Activated CD4-positive, alpha-beta T cell treated with anti-CD3 and anti-CD28 coated beads, Interleukin-2, amount 50 U/mL, for 48 hours (primary cell): Measurements from ENCODE around the gene INVS.
"Not testable (repeated sequence)": the region's sequence is repeated elsewhere in the genome, so short reads cannot be mapped to it uniquely, and the experiment has no call there.

ENCODE experiments used
- DNase-seq, 2 experiments: peaks; one replicate each; pipeline ENCODE4 v3.0.0-alpha.2; 2020

INVS gene

DNA sequence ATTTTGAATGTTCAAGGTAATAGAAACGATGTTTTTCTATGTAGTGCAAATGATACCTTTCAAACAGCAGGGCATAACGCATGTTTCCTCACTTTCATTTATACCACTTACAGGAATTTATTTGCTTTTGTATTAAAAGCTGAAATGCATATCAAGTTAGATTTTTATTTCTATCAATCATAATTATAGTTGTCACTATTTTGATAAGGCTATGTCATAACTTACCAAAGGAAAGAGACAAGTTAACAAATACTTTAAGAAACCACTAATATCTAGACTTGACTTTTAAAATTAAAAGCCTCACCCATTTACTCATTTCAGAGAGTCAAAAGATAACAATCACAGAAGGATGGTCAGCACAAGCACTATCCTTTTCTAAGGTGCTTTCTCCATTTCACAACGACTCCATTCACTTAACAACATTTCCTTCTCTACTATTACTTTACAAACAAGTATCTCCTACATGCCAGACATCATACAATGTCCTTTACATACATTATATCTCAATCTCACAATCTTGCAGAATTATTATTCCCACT, 12.9 kb upstream of the INVS start:
- no peak for DNase-seq

DNA sequence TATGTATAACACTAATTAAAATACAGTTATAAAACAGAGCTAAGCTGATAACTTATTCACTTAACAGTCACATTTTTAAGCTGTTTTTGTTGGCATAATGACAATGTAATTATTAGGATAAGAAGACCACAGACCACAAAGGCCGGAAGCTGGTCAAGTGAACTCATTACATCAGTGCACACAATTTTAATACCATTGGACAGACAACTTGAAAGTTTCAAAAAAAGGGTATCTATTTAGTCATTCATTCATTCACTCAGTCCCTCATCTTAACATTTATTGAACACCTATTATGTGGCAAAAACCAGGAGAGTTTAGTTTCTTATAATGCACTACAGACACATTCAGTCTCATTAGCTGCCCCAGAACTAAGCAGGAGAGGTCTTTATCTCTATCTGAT, 11.8 kb upstream of the INVS start:
- DNase-seq, result no peak

DNA sequence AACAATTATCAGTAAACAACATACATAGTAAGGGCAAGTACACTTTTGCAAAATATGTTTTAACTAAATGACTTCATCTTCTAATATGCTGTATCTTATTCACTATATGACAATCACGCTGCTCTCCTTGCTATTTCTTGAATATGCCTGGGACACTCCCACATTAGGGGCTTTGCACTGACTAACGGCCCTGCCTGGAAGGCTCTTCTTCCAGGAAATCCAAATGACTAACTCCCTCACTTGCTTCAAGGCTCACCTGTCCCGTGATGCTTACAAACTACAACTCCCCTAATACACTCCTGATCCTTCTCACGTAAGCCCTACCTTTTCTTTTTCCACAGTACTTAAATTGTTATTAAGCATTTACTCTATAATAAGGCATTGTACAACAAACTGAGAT, 10.8 kb upstream of the INVS start:
- DNase-seq, result no peak

DNA sequence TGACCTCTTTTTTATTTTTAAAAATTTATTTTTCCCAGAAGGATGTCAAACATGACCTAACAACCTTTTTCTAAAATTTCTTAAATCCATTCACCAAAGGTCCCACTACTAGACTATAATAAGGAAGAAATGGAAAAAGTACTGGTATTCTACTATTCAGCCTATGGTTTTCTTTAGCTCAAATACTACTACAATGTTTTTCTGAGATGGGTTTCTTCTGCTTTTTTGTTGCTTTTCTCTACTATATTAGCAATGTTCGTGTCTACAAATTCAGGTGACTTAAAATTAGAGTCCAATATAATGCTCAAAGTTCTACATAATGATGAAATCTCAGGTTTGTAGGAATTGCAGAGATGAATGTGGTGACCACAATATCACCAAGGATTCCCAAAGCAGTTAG, 8.2 kb upstream of the INVS start:
- no peak for DNase-seq

DNA sequence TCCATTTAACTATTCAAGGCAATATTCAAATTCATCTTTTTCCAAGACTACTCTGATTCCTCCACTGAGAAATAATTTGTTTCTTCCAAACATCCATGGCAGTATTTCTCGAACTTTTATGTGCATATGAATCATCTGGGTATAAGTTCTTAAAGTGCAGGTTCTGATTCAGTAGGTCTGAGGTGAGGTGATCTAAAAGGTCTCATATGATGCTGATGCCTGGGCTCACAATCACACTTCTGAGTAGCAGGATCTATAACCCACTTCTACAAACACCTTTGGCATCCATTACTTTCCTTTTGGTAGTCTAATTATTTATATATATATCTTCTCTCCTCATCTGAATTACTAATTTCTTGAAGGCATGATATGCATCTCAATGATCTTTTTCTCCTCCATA, 7.4 kb upstream of the INVS start:
- no peak for DNase-seq

DNA sequence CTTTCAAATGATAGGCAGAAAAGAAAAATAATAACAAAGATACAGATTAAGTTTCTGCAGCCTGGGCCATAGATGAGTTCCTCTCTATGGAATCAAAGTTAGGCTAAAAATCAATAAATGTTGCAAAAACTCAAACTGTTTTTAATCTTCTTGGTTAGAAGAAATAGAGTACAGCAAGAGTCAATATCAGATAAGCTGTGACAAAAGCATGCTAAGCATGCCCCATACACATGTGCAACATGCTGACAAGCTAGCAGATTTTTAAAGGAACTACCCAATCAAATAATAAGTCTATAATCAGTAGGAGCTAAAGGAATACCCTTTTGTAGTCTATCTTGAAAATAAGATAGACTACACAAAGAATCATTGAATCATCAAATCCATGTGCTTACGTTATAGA, 7.0 kb upstream of the INVS start:
- no peak for DNase-seq

DNA sequence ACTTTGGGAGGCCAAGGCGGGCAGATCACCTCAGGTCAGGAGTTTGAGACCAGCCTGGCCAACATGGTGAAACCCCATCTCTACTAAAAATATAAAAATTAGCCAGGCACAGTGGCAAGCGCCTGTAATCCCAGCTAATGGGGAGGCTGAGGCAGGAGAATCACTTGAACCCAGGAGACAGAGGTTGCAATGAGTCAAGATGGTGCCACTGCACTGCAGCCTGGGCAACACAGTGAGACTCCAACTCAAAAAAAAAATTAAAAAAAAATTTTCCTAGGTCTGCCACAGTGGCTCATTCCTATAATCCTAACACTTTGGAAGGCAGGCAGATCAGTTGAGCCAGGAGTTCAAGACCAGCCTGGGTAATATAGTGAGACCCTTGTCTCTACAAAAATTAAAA, 4.6 kb upstream of the INVS start:
- not testable (repeated sequence) for DNase-seq

DNA sequence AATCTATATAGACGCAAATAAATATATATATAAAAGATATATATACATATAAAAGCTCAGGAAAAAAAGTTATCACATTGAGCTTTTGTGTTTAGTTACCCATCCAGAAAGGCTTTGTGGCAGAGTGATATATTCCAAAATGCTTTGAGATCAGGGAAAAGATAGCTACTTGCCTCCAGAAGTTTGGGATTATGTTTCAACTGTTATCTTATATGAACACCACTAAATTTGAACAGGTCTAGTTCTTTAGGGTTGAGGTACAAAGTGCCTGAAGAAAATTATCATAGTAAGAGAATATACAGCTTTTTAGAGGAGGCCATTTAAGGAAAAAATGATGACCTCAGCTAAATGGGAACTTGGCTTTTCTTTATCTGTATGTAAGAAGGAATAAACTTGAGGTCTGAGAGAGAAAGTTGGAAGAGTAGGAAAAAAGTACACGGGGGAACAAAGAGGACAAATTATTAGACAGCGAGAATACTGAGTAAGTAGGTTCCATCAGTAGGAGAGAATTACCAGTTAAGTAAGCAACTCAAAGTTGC, 2.6 kb upstream of the INVS start:
- no peak for DNase-seq

DNA sequence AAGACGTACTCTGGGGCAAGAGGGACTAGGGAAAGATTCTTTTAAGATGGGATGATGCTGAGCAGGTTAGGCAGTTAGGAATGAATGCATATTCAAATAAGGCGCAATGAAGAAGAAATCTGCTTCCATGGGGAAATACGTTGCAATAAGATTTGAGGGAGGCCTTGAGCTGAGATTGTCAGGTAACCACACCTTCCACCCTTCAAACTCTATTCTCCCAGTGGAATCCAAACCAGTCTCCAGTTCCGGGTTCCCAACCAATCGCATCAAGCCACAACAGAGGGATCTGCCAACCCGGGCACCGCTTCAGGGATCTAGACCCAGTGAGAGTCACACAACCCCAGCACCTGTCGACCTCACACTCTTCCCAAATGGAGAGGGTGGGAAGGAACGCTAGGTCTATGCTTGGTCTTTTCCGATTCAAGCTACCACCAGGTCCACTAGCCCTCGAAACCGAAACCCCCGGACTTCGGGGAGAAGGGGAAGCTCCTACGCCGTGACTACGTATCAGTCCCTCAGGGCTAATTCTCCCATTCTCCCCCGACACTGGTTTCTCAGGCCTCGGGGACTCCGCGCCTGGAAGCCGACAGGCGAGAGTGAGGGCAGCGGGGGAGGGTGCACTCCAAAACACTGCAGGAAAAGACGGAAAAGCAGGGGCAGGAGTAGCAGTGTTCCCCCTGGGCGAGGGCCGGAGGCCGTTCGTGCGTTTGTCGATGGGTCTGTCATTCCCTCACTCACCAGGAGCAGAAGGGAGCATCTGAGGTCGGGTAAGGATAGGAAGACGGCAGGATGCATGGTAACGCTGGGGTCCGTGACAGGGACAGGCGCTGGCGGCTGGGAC, 777 bp upstream of the INVS start:
- peak; percentile 33 to 53 for DNase-seq

DNA sequence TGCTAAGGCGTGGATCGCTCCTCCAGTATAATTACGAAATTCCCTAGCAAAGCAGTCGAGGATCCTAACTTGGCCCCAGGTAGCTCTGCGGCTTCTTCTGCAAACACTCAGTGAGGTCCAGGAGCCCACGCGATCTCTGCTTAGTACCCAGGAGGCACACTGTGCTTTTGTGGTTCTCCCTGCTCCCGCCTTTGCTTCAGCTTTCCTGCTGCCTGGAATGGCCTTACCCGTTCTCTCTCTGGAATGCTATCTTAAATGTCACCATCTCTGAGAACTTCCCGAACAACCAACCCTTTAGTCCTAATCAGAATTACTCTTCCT, 639 bp downstream of the INVS start:
- peak; percentile 23 to 26 for DNase-seq

DNA sequence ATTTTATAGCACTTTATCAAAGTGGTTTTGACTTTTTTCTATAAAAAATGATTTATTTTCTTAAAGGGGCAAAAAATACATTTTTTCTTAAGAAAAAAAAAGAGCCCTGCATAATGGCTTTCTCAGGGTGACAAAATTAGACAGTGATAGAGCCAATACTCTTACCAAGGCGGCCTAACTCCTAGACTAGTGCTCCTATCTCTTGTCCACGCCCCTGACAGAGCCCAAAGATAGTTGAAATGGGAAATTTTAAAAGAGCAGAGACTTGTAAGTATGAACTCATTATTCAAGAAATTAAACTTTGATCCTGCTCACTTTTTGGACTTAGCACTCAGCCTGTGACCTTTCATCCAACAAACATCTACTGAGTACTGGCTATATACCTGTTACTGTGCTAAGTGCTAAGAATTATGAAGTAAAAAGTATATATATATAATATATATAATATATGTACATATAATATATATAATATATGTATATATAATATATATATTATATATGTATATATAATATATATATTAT, 1.2 kb downstream of the INVS start:
- no peak for DNase-seq

DNA sequence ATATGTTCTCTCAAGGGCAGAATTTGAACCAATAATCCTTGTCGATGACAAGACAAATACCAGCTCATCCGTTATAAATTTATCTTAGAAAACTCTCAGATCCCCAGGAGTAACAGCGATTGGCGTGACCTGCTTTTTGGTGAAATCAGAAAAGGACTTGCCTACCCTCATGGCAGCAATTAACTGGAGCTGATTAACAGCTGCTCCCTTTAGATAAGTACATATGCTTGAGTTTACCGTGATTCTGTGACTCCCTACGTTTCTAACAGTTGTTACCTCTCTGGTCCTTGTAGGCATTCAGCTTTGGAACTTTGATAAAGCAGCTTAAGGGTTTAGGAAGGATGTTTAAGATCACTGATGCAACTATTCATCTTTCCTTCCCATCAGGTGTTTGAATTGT, 2.6 kb downstream of the INVS start:
- no peak for DNase-seq

DNA sequence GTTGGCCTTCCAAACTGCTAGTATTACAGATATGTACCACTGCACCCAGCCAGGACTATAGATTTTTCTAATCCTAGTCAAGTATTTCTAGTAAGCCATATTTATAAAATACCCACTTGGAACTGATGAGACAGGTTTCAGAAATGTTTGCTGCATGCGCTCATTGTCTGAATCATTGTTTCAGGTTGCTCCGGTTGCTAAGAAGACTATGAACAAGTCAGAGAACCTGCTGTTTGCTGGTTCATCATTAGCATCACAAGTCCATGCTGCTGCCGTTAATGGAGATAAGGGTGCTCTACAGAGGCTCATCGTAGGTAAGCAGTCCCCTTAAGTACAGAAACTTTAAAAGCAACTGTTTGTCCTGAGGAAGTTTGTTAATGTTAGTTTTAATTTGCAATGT, 5.3 kb downstream of the INVS start:
- no peak for DNase-seq

DNA sequence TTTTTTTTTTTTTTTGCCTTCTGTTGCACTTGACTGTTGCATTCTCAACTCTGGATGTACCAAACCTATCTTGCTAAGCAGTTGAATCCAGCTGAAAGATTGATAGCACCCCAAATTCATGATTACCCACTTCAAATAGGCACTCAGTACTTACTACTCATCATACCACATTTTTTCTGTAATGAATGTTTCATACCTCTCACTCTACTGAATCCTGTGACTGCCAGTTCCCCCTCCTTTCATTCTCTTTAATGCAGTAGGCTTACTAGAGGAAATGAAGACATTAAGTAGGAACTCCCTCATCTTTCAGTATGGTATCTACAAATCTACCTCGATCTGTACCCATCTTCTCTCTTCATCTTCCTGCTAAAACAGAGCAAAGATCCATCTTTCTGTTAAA, 6.8 kb downstream of the INVS start:
- no peak for DNase-seq

DNA sequence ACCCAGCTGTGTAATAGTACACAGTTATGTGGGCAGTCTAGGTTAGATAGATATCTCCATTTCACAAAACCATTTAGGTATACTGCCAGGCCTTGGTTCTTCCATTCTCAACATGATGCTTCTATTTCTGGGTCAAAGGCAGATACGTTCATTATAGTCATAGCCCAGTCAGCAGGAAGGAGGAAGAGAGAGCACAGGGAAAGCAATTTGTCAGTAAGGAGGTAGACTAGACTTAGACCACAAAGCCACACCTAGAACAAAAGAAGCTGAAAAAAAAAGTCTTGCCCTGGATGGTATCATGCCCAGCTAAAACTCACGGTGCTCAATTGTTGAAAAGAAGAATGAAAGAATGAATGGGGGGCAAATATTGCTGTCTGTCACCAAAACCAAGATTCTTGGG, 7.6 kb downstream of the INVS start:
- no peak for DNase-seq

DNA sequence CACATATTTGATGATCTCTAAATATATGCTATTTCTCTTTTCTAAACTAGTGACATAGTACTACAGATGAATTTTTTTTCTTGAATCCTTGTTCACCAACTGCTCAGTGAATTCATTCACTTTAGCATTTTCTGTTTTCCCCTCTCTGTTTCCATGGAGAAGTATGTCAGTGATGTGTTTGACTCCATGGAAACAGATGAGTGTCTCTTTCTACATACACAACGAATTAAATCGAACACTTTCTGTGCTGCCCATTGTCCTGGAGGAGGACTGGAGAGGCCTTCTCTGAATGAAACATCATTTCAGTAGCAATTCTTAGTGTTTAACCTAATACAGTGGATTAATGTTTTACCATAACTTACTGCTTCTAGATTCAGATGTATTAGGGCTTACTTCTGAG, 9.5 kb downstream of the INVS start:
- no peak for DNase-seq

DNA sequence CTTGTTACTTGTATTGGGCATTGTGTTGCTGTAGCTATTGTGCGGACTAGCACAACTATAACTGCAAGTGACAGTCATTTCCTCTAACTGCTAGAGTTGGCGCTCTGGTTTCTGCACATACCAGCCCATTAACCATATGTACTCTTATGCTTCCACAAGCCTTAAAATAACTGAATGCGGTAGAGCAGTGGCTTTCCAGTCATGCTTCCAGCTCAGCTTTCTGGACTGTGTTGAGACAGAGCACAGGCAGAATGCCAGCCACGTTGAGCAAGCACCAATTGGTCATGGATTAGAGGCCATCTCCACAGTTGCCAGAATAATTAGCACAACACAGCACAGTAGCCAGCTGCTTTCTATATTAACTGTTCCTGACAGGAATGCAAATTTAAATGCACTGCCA, 12.2 kb downstream of the INVS start:
- no peak for DNase-seq

DNA sequence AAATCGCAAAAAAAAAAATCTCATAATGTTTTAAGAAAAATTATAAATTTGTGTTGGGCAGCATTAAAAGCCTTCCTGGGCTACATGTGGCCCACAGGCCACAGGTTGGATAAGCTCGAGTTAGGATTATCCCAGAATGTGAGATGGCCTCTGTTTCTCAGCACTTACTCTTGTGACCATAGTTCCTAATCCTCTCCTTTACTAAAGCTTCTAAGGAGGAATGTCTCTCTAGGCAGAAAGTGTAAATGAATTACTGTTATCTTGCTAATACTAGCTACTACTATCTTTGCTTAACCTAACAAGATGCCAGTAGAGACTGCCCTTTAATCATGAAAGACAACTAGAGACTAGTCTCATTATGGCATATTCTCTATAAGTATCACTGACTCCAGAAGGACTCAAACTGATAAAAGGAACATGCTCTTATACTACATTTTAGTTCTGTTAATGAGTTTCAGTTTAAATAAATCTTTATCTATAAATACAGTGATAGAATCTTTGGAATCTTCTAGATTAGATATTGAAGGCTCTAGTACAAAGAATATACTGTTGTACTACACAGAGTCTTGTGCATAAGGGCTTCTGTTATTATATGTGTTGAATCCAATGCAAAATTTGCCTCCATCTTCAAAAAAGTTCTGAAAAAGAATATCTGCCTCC, 13.8 kb downstream of the INVS start:
- no peak for DNase-seq

DNA sequence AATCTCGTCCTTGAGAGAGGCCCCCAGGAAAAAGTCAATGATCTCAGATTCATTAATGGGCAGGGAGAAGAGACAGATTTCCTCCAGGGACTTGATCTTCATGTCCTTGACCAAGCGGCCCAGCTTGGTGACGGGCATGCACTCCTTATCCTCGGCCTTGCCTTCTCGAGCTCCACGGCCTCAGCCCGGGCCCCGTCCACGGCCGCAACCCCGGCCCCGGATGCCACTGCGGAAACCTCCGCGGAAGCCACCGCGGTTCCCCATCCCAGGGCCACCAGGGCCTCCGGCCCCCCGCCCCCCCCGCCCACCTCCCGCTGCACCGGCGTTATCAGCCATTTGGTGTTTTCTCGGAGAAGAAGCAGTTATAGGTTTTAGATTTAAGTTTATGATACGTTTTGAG, 18.3 kb downstream of the INVS start:
- DNase-seq, result no peak

DNA sequence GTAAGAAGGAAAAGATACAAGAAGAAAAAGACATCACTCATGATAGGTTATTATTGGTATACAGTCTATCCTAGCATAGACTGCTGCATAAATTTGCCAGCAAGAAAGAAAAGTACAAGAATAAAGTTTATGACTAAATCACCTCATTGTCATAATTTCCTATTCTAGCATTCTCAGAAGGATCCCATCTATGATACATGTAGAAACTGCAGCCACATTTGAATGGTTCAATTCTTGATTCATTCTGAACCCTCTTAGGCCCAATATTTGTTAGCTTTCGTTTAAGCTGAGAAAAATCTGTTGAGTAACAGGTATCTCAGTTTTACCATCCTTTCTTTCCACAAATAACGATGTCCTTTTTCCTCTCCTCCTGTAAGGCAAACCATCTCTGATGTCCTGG, 21.2 kb downstream of the INVS start:
- DNase-seq, result no peak

DNA sequence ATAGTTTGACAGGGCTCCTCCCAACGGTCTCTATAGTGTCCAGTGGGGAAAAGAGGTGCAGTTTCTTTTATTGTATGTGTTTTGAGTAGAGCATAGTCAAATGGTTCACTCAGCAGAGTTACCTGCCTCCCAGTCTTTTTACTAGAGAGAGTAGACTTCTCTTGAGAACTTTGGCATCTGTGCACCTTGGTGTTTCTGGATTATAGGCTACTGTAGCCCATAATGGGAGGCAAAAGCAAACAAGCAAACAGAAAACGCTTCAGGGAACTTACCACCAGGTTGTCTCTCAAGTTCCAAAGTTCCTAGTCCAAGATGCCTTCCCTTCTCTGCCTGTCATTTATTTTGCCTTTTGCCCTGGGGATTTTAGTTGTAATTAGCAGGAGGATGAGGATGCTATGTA, 26.2 kb downstream of the INVS start:
- no peak for DNase-seq

DNA sequence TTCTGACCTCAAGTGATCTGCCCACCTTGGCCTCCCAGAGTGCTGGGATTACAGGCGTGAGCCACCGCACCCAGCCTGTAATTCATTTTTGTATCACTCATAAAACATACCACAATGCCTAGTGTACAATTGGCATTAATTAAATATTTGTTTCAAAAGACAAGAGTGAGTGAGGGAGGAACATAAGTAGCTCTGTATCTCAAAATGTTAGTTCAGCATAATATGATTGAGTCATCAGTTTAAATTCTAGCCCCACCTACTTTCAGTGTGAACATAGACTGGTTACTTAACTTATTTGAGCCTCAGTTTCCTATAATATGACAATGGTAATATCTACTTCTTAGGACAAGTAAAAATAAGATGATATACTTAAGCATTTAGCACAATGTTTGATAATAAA, 26.9 kb downstream of the INVS start:
- DNase-seq, result no peak

DNA sequence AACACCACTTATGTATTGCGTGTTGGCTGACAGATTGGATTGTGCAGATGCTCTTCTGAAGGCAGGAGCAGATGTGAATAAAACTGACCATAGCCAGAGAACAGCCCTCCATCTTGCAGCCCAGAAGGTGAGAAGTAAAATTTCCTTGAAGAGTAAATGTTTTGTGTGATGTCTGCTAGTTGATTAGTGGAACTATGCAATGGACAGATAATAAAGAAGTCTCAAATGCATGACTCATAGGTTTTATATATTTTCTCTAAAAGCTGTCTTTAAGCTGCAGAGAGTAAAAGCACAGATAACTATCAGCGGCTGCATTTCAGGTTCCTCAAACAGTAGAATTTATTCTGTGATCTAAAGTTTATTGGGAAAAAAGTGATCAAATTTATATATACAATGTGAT, 27.4 kb downstream of the INVS start:
- no peak for DNase-seq

DNA sequence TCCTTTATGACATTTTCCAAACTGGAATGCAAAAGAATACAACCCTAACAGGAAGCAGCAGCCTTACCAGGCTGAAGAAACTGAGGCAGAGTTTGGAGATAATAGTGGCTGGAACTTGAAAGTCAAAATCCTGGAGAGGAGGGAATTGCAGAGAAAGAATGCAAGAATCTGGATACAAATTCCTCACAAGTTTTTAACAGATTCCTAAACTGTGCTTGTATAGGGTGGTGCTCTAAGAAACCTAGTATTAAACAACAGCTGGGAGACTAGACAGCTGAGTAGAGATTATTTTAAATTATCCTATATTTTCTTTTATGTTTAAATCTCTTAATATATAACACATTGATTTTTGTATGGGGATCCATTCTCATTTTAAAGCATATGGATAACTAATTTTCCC, 30.7 kb downstream of the INVS start:
- DNase-seq, result no peak
